A549 (cell line): ENCODE data around the gene GLIS1. TPM values are rescaled to one million over a fixed set of nuclear protein-coding genes. Genes with fewer than 3 reads are reported as not detected.

Experiments
- ATAC-seq, 2 experiments: fragments of 200-7000 bp in 1 of 2; fragments of >200 bp in 1 of 2; cut with Nextera tagmentation in 1 of 2; cut with Tn5 transposase in 1 of 2; 3 replicates each; pipeline versions ENCODE4 v1.8.0 to v1.9.1; 2018 to 2020; ENCODE audit warnings: mild to moderate bottlenecking in 1 of 2, moderate library complexity in 1 of 2
- CTCF ChIA-PET: fragments of 300-600 bp; sonication (Branson Sonifier 250); formaldehyde crosslinking; extraction: SDS; loops from one replicate; lab custom pipeline; 2021; ENCODE audit warnings: antibody characterized with exemption, inconsistent platforms; lab: Yijun Ruan, JAX
- POLR2A ChIA-PET: fragments of 350-600 bp; formaldehyde crosslinking; extraction: SDS; loops from one replicate; lab custom pipeline; 2021; ENCODE audit warnings: antibody characterized with exemption, inconsistent platforms; lab: Yijun Ruan, JAX
- DNase-seq, 2 experiments: peaks; one replicate each; pipeline versions ENCODE4 v3.0.0 to v3.0.0-alpha.2; 2011 to 2016; ENCODE audit warnings: low read depth in 1 of 2, low spot score in 1 of 2
- FAIRE-seq: peaks from 2 replicates; lab custom pipeline; 2011; peaks lifted over from hg19 to GRCh38; lab: Jason Lieb, UNC
- H3K27ac ChIP-seq, 2 experiments: fragments of >200 bp; sonication (Bioruptor Twin); formaldehyde crosslinking; 3 replicates each; pipeline ENCODE4 v1.5.1; 2016 to 2017
- H3K4me1 ChIP-seq: fragments of >200 bp; sonication (Bioruptor Twin); formaldehyde crosslinking; 3 replicates; pipeline ENCODE4 v1.6.1; 2016
- H3K4me2 ChIP-seq: fragments of >200 bp; sonication (Bioruptor Twin); formaldehyde crosslinking; 3 replicates; pipeline ENCODE4 v1.6.1; 2016
- H3K4me3 ChIP-seq: fragments of >200 bp; sonication (Bioruptor Twin); formaldehyde crosslinking; 3 replicates; pipeline ENCODE4 v1.5.1; 2016
- H3K9me3 ChIP-seq: fragments of >200 bp; sonication (Bioruptor Twin); formaldehyde crosslinking; 3 replicates; pipeline ENCODE4 v1.6.1; 2016
- BHLHE40 ChIP-seq: IDR thresholded peaks from 2 replicates; pipeline ENCODE4 v1.6.1; 2012; ENCODE audit warnings: low read depth, low read length, inconsistent platforms
- CBX2 ChIP-seq: fragments of 200-600 bp; sonication (generic); IDR thresholded peaks from 2 replicates; pipeline ENCODE4 v1.6.1; 2016; ENCODE audit warnings: low read depth, mild to moderate bottlenecking, borderline replicate concordance
- CBX8 ChIP-seq: fragments of 200-600 bp; sonication (generic); IDR thresholded peaks from 2 replicates; pipeline ENCODE4 v1.6.1; 2016
- EHF ChIP-seq: fragments of 250-450 bp; sonication (Bioruptor Pico); IDR thresholded peaks from 2 replicates; pipeline ENCODE4 v1.5.0; 2020; ENCODE audit warnings: mild to moderate bottlenecking
- EP300 ChIP-seq, 2 experiments: fragments of >200 bp; sonication (Bioruptor Twin); formaldehyde crosslinking; IDR thresholded peaks; 2 replicates in 1 of 2; 3 replicates in 1 of 2; pipeline ENCODE4 v1.6.1; 2016 to 2017
- GATA3 ChIP-seq: IDR thresholded peaks from 2 replicates; pipeline ENCODE4 v1.6.1; 2012; ENCODE audit warnings: borderline replicate concordance
- HOXA7 ChIP-seq: fragments of 250-450 bp; sonication (Bioruptor Pico); IDR thresholded peaks from 2 replicates; pipeline ENCODE4 v1.5.0; 2020; ENCODE audit warnings: mild to moderate bottlenecking, moderate library complexity
- HOXB13 ChIP-seq: fragments of 250-450 bp; sonication (Bioruptor Pico); IDR thresholded peaks from 2 replicates; pipeline ENCODE4 v1.5.0; 2020; ENCODE audit warnings: low read depth, mild to moderate bottlenecking, moderate library complexity
- JUNB ChIP-seq: fragments of >200 bp; sonication (Bioruptor Twin); formaldehyde crosslinking; IDR thresholded peaks from 2 replicates; pipeline ENCODE4 v1.6.1; 2016
- MYC ChIP-seq: IDR thresholded peaks from 2 replicates; pipeline ENCODE4 v1.6.1; 2012; ENCODE audit warnings: mild to moderate bottlenecking, inconsistent platforms, low read length, improper control_type of control experiment, borderline replicate concordance
- POLR2AphosphoS2 ChIP-seq: conservative IDR thresholded peaks from 2 replicates; pipeline ENCODE4 v1.6.1; 2012; ENCODE audit warnings: low read length, improper control_type of control experiment, inconsistent platforms
- RARB ChIP-seq: fragments of 250-450 bp; sonication (Bioruptor Pico); IDR thresholded peaks from 2 replicates; pipeline ENCODE4 v1.8.0; 2021; ENCODE audit warnings: mild to moderate bottlenecking, moderate library complexity
- RCOR1 ChIP-seq: fragments of 150-350 bp; IDR thresholded peaks from 2 replicates; pipeline ENCODE4 v1.6.1; 2014; ENCODE audit warnings: antibody characterized with exemption, low read length, low read depth
- RFX5 ChIP-seq: fragments of 450-650 bp; IDR thresholded peaks from 2 replicates; pipeline ENCODE4 v1.7.1; 2014; ENCODE audit warnings: antibody characterized with exemption, mild to moderate bottlenecking, moderate library complexity
- RNF2 ChIP-seq: fragments of 200-600 bp; sonication (generic); IDR thresholded peaks from 2 replicates; pipeline ENCODE4 v1.6.1; 2016; ENCODE audit warnings: low read depth, mild to moderate bottlenecking, antibody characterized with exemption, moderate library complexity, borderline replicate concordance
- SREBF2 ChIP-seq: fragments of 450-650 bp; IDR thresholded peaks from 2 replicates; pipeline ENCODE4 v1.6.1; 2014; ENCODE audit warnings: mild to moderate bottlenecking, moderate library complexity
- TFCP2L1 ChIP-seq: fragments of 250-450 bp; sonication (Bioruptor Pico); IDR thresholded peaks from 2 replicates; pipeline ENCODE4 v1.5.0; 2021; ENCODE audit warnings: mild to moderate bottlenecking
- ZC3H11A ChIP-seq: fragments of 450-650 bp; IDR thresholded peaks from 2 replicates; pipeline ENCODE4 v1.6.1; 2014; ENCODE audit warnings: antibody characterized with exemption, mild to moderate bottlenecking
- WGBS: methylation state at CpG from one replicate; pipeline ENCODE4 v1.1.6; 2017; ENCODE audit errors: missing lambda C conversion rate; 5-methylcytosine and 5-hydroxymethylcytosine counted together
- polyA plus RNA-seq, 4 experiments: library from polyadenylated mRNA; depleted of rRNA in 3 of 4; stranded (reverse); fragments of >200 nt; fragmentation: RNase III in 1 of 4; extraction: RNeasy Plus Mini Kit Qiagen cat#74134 plus additional on column Dnase treatment in 1 of 4; gene quantifications; 2 replicates in 3 of 4; 3 replicates in 1 of 4; pipeline ENCODE4 v1.2.3, GENCODE V29; 2011 to 2017
- TF ChIP-seq, protein P1 (sequence below): fragments of 250-450 bp; sonication (Bioruptor Pico); IDR thresholded peaks from 2 replicates; pipeline ENCODE4 v1.5.0; 2021; ENCODE audit warnings: mild to moderate bottlenecking, moderate library complexity, borderline replicate concordance
- TF ChIP-seq, protein P2 (sequence below): fragments of >200 bp; sonication (Bioruptor Twin); formaldehyde crosslinking; IDR thresholded peaks from 2 replicates; pipeline ENCODE4 v1.6.1; 2016
- TF ChIP-seq, protein P3 (sequence below): fragments of 200-600 bp; sonication (generic); IDR thresholded peaks from 2 replicates; pipeline ENCODE4 v1.6.1; 2016; ENCODE audit warnings: antibody characterized with exemption, mild to moderate bottlenecking, moderate library complexity
- TF ChIP-seq, protein P4 (sequence below): IDR thresholded peaks from 2 replicates; pipeline ENCODE4 v1.6.1; 2012

The GLIS1 gene
- polyA plus RNA-seq, 2 of the 4 experiments (the other 2 are of a cell fraction), result 0.04 TPM; not detected in 1

DNA sequence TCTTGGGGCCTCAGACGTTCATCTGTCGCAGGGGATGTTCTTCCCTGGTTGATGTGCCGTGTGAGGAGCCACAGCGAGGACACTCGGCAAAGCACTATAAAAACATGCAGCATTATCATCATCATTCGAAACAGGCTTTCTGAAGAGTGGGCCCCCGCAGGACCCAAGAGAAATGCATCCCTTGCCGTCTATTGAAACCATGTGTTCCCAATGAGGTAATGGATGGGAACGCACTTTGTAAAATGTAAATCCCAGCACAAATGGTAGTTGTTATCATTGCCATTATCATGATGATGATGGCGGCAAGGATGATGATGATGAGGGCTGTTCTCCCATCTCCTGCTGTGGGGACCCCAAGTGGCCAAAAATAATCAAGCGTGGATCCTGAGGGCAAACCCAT, 76.8 kb downstream of the GLIS1 start:
- no peak overlapping the region for H3K4me2 ChIP-seq
- H3K27ac ChIP-seq, result no peak overlapping the region
- DNase-seq (no peak), ATAC-seq (no peak), FAIRE-seq (no peak)
- WGBS, result 77% methylated on average over 11 of the region's 11 CpGs
- no peaks in the 10 kb centered on the region for H3K4me1 ChIP-seq
- POLR2A ChIA-PET, result no interaction called here
- CTCF ChIA-PET, result no interaction called here
- H3K4me3 ChIP-seq, result no peak overlapping the region
- TF ChIP-seq, protein P1, sequence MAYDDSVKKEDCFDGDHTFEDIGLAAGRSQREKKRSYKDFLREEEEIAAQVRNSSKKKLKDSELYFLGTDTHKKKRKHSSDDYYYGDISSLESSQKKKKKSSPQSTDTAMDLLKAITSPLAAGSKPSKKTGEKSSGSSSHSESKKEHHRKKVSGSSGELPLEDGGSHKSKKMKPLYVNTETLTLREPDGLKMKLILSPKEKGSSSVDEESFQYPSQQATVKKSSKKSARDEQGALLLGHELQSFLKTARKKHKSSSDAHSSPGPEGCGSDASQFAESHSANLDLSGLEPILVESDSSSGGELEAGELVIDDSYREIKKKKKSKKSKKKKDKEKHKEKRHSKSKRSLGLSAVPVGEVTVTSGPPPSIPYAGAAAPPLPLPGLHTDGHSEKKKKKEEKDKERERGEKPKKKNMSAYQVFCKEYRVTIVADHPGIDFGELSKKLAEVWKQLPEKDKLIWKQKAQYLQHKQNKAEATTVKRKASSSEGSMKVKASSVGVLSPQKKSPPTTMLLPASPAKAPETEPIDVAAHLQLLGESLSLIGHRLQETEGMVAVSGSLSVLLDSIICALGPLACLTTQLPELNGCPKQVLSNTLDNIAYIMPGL (CRISPR knock-in tag), result no peak
- TF ChIP-seq ZC3H11A (no peak), HOXA7 (CRISPR knock-in tag) (no peak), TFCP2L1 (CRISPR knock-in tag) (no peak), MYC (no peak), RNF2 (no peak), SREBF2 (no peak), RFX5 (no peak)
- TF ChIP-seq, protein P2, sequence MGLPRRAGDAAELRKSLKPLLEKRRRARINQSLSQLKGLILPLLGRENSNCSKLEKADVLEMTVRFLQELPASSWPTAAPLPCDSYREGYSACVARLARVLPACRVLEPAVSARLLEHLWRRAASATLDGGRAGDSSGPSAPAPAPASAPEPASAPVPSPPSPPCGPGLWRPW, result no peak
- no peaks in the 10 kb centered on the region for H3K9me3 ChIP-seq

DNA sequence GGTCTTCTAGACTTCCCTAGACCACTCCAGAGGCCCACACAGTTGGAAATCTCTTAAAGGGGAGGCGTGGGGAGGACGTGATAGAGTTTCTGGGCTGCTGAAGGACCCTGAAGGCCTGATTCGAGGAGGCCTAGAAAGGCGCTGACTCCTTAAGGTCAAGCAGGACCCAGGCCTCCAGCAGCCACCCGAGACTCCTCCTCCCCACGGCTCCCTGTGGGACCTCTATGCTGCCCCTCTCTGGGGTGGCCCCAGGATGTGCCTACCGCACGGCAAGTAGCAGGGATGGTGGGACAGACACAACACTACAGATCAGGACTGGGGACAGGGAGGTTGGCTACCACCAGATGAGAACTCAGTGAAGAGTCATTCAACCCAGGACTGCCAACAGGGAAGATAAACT, 77.5 kb downstream of the GLIS1 start:
- no peak overlapping the region for H3K4me2 ChIP-seq
- H3K9me3 ChIP-seq, result no peaks in the 10 kb centered on the region
- TF ChIP-seq, protein P3, sequence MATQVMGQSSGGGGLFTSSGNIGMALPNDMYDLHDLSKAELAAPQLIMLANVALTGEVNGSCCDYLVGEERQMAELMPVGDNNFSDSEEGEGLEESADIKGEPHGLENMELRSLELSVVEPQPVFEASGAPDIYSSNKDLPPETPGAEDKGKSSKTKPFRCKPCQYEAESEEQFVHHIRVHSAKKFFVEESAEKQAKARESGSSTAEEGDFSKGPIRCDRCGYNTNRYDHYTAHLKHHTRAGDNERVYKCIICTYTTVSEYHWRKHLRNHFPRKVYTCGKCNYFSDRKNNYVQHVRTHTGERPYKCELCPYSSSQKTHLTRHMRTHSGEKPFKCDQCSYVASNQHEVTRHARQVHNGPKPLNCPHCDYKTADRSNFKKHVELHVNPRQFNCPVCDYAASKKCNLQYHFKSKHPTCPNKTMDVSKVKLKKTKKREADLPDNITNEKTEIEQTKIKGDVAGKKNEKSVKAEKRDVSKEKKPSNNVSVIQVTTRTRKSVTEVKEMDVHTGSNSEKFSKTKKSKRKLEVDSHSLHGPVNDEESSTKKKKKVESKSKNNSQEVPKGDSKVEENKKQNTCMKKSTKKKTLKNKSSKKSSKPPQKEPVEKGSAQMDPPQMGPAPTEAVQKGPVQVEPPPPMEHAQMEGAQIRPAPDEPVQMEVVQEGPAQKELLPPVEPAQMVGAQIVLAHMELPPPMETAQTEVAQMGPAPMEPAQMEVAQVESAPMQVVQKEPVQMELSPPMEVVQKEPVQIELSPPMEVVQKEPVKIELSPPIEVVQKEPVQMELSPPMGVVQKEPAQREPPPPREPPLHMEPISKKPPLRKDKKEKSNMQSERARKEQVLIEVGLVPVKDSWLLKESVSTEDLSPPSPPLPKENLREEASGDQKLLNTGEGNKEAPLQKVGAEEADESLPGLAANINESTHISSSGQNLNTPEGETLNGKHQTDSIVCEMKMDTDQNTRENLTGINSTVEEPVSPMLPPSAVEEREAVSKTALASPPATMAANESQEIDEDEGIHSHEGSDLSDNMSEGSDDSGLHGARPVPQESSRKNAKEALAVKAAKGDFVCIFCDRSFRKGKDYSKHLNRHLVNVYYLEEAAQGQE, result no peak
- TF ChIP-seq EHF (CRISPR knock-in tag) (no peak), POLR2AphosphoS2 (no peak), JUNB (no peak), CBX8 (no peak), ZC3H11A (no peak), BHLHE40 (no peak), RCOR1 (no peak), HOXB13 (CRISPR knock-in tag) (no peak), CBX2 (no peak), MYC (no peak), RARB (CRISPR knock-in tag) (no peak), EP300 (IDR thresholded peaks at IDR 0.05) (no peak), GATA3 (no peak)
- TF ChIP-seq, protein P4, sequence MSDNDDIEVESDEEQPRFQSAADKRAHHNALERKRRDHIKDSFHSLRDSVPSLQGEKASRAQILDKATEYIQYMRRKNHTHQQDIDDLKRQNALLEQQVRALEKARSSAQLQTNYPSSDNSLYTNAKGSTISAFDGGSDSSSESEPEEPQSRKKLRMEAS, result no peak
- TF ChIP-seq, protein P1 (CRISPR knock-in tag), result no peak
- FAIRE-seq (no peak), ATAC-seq (no peak), DNase-seq (no peak)
- CTCF ChIA-PET, result no interaction called here
- H3K27ac ChIP-seq, result no peak overlapping the region
- no peaks in the 10 kb centered on the region for H3K4me1 ChIP-seq
- no peak overlapping the region for H3K4me3 ChIP-seq
- 67% methylated on average over 4 of the region's 8 CpGs for WGBS
- POLR2A ChIA-PET, result no interaction called here
